Karpas-422 (cell line): ENCODE results near the gene RFX3. TPM values are rescaled to one million over a fixed set of nuclear protein-coding genes. Genes with fewer than 3 reads are reported as not detected.

Experiments
- DNase-seq: peaks from one replicate; pipeline ENCODE4 v3.0.0-alpha.2; 2015
- H2AFZ ChIP-seq: fragments of 200-600 bp; sonication (generic); 2 replicates; pipeline ENCODE4 v1.6.1; 2014; ENCODE audit warnings: antibody characterized with exemption, low read length, mixed read lengths
- H3K27ac ChIP-seq: fragments of 200-600 bp; sonication (generic); 2 replicates; pipeline ENCODE4 v1.5.1; 2014; ENCODE audit warnings: mild to moderate bottlenecking, low read length, moderate library complexity
- H3K27me3 ChIP-seq: fragments of 200-600 bp; sonication (generic); 2 replicates; pipeline ENCODE4 v1.6.1; 2014; ENCODE audit warnings: low read length, mixed read lengths
- H3K36me3 ChIP-seq: fragments of 200-600 bp; sonication (generic); 2 replicates; pipeline ENCODE4 v1.6.1; 2014; ENCODE audit warnings: low read length, mixed read lengths; ENCODE audit not compliant: insufficient read depth
- H3K4me1 ChIP-seq: fragments of 200-600 bp; sonication (generic); 2 replicates; pipeline ENCODE4 v1.6.1; 2014; ENCODE audit warnings: mild to moderate bottlenecking, low read length, mixed read lengths
- H3K4me2 ChIP-seq: fragments of 200-600 bp; sonication (generic); 2 replicates; pipeline ENCODE4 v1.6.1; 2014; ENCODE audit warnings: low read length, low read depth, mild to moderate bottlenecking; ENCODE audit not compliant: poor library complexity, severe bottlenecking
- H3K4me3 ChIP-seq: fragments of 200-600 bp; sonication (generic); 2 replicates; pipeline ENCODE4 v1.5.1; 2014; ENCODE audit warnings: mild to moderate bottlenecking, antibody characterized with exemption, low read length, mixed read lengths
- H3K79me2 ChIP-seq: fragments of 200-600 bp; sonication (generic); 2 replicates; pipeline ENCODE4 v1.6.1; 2014; ENCODE audit warnings: mild to moderate bottlenecking, low read length, mixed read lengths
- H3K9ac ChIP-seq: fragments of 200-600 bp; sonication (generic); 2 replicates; pipeline ENCODE4 v1.6.0; 2014; ENCODE audit warnings: low read length
- H3K9me2 ChIP-seq: fragments of 200-600 bp; sonication (generic), shearing (Covaris generic); replicated peaks from 2 replicates; pipeline ENCODE4 v1.6.0; 2014; ENCODE audit warnings: mild to moderate bottlenecking, low read length, moderate library complexity; ENCODE audit not compliant: insufficient read depth
- H3K9me3 ChIP-seq: fragments of 300-700, 200-600 bp; sonication (generic); 2 replicates; pipeline ENCODE4 v1.6.1; 2014; ENCODE audit warnings: low read length, mixed read lengths
- H4K20me1 ChIP-seq: fragments of 200-600 bp; sonication (generic); 2 replicates; pipeline ENCODE4 v1.6.1; 2014; ENCODE audit warnings: mild to moderate bottlenecking, antibody characterized with exemption, low read length, low read depth; ENCODE audit not compliant: insufficient read depth
- total RNA-seq: library from RNA; depleted of rRNA; stranded (reverse); fragments of >200 nt; shearing (Covaris generic); gene quantifications from 2 replicates; pipeline ENCODE4 v1.2.3, GENCODE V29; 2014; ENCODE audit warnings: low replicate concordance

The RFX3 gene
- total RNA-seq, 1 experiment from 2014 or later, result 24.3 TPM

DNA sequence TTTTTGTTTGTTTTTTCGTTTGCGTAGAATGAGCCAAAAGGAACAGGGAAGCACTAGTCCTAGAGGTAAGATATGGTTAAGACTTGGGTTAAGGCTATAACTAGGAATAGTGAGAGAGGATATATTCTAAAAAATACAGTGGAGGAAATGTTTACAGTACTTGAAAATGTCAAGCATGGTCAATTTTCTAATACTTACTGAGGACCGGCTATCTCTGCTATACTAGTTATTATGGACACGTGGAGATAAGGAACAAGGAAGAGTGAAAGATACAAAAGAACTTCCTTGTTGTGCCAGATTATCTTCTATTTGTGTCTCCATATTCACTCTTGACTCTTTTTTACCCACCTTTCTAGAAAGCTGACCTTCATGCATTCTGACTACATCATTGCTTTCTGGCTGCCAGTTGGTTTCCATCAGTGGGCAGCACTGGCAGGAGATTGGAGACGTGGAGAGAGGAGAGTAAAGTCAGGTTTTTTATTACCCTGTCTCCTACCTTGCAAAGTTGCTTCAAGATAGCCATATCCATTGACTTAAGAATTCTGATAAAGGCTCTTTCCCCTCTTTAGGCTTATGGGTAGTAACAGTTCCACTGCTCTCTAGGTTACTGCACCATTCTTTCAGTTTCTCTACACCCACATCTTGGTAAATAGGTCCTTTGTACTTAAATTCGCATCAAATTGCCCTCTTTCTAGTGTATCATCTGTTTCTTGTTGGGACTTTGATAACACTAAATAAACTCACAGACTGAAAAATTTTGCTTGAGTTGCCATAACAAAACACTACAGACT lies 9.0 kb upstream of the RFX3 start:
- H3K9ac ChIP-seq, result no peak overlapping the region
- H3K9me3 ChIP-seq, result no peaks in the 10 kb centered on the region
- no peak overlapping the region for H3K4me2 ChIP-seq
- peaks cover 5% of the 10 kb centered on the region; the same call in 1 of the 2 replicates for H3K4me1 ChIP-seq
- peak; percentile 41 for DNase-seq
- H2AFZ ChIP-seq, result no peak overlapping the region
- H3K36me3 ChIP-seq, result peaks cover 4% of the 10 kb centered on the region; the same call in 1 of the 2 replicates
- no peaks in the 10 kb centered on the region for H3K27me3 ChIP-seq
- 0 out of 2 replicates have a peak, but pooled peaks cover 3% of the 10 kb centered on the region for H4K20me1 ChIP-seq
- H3K27ac ChIP-seq, result no peak overlapping the region
- H3K9me2 ChIP-seq, result no peaks in the 10 kb centered on the region
- H3K4me3 ChIP-seq, result no peak overlapping the region
- peaks cover 6% of the 10 kb centered on the region for H3K79me2 ChIP-seq

DNA sequence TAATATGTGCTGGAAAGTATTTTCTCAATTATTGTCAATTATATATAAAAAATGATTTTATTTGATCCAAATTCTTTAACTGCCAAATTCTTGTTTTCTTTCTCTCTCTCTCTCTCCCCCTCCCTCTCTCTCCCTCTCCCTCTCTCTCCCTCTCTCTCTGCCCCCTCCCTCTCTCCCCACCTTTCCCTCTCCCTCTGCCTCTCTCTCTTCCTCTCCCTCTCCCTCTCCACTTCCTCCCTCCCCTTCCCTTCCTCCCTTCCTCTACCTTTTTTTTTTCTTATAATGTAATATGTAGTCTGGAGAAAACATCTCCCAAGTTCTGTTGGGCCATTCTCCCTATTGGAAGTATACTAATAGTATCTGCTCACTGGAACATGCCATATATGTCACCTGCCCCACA lies 6.4 kb upstream of the RFX3 start:
- Histone ChIP-seq H3K9me2 (no peaks in the 10 kb centered on the region), H4K20me1 (0 out of 2 replicates have a peak, but pooled peaks cover 8% of the 10 kb centered on the region), H3K27ac (no peak overlapping the region), H2AFZ (no peak overlapping the region), H3K27me3 (no peaks in the 10 kb centered on the region), H3K9me3 (no peaks in the 10 kb centered on the region), H3K79me2 (peaks cover 32% of the 10 kb centered on the region), H3K4me2 (no peak overlapping the region), H3K9ac (no peak overlapping the region), H3K36me3 (peaks cover 21% of the 10 kb centered on the region), H3K4me3 (no peak overlapping the region), H3K4me1 (peaks cover 27% of the 10 kb centered on the region)
- DNase-seq, result no peak

DNA sequence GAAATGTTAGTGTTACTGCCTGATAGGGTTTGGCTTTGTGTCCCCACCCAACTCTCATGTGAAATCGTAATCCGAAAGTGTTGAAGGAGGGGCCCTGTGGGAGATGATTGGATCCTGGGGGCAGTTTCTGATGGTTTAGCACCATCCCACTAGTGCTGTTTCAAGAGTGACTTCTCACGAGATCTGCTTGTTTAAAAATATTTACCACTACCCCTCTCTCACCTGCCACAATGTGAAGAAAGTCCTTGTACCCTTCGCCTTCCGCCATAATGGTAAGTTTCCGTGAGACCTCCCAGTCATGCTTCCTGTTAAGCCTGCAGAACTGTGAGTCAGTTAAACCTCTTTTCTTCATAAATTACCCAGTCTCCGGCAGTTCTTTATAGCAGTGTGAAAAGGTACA lies 2.6 kb upstream of the RFX3 start:
- H3K27me3 ChIP-seq, result no peaks in the 10 kb centered on the region
- no peak overlapping the region for H3K9ac ChIP-seq
- DNase-seq, result no peak
- no peak overlapping the region for H2AFZ ChIP-seq
- peaks cover 62% of the 10 kb centered on the region for H3K79me2 ChIP-seq
- peak overlapping the region; percentile 91 for H3K4me2 ChIP-seq
- no peak overlapping the region for H3K27ac ChIP-seq
- H3K4me3 ChIP-seq, result peak overlapping the region; percentile 17; the same call in 1 of the 2 replicates
- no peaks in the 10 kb centered on the region for H3K9me2 ChIP-seq
- H4K20me1 ChIP-seq, result 0 out of 2 replicates have a peak, but pooled peaks cover 8% of the 10 kb centered on the region
- peaks cover 33% of the 10 kb centered on the region for H3K4me1 ChIP-seq
- H3K9me3 ChIP-seq, result no peaks in the 10 kb centered on the region
- peaks cover 21% of the 10 kb centered on the region for H3K36me3 ChIP-seq

DNA sequence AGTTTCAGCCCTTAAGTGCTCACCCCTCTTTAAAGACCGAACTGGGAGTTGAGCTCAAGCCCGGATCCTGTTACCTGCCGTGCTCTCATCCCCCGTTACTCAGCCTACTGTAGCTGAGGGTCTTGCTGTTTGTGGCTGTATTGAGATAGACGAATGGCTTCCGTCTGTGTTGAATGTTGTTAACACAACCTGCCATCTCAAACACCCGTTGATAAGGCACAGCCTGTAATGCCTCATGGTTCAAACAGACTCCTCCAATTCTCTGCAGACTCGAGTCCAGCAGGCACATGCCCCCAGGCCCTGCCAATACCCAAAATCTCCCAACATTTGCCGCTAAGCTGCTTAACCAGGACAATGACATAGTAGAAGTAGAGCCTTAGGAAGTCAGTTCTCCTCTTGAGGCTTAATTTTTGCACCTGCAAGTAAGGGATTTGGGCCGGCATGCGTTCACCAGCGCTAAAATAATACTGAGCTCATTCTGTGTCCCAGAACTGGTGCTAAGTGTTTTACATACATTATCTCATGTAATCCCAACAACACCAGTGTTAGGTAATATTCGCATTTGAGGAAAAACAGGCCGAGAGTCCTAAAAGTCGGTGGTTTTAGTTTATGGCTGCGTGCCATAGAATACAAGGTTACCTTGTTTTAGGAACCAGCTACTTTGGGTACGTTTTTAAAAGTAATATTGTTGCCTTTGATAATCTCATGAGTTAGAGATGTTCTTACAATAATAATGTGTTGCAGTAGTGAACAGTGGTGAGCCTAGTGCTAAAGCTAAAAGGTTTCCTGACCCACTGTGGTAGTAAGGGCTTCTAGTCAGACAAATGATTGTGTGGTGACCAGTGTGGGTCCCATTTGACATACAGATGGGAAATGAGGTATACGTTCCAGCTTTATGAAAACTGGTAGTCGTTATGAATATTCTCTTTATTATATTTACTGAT lies 1.5 kb upstream of the RFX3 start:
- Histone ChIP-seq H3K27ac (peak overlapping the region; percentile 97), H3K36me3 (peaks cover 18% of the 10 kb centered on the region), H3K9me2 (no peaks in the 10 kb centered on the region), H3K9me3 (no peaks in the 10 kb centered on the region), H3K79me2 (peaks cover 74% of the 10 kb centered on the region), H3K27me3 (no peaks in the 10 kb centered on the region), H3K4me2 (peak overlapping the region; percentile 91), H3K4me1 (peaks cover 45% of the 10 kb centered on the region), H3K9ac (peak overlapping the region; percentile 100), H2AFZ (no peak overlapping the region), H4K20me1 (0 out of 2 replicates have a peak, but pooled peaks cover 8% of the 10 kb centered on the region), H3K4me3 (peak overlapping the region; percentile 98)
- DNase-seq, result peak; percentile 70

DNA sequence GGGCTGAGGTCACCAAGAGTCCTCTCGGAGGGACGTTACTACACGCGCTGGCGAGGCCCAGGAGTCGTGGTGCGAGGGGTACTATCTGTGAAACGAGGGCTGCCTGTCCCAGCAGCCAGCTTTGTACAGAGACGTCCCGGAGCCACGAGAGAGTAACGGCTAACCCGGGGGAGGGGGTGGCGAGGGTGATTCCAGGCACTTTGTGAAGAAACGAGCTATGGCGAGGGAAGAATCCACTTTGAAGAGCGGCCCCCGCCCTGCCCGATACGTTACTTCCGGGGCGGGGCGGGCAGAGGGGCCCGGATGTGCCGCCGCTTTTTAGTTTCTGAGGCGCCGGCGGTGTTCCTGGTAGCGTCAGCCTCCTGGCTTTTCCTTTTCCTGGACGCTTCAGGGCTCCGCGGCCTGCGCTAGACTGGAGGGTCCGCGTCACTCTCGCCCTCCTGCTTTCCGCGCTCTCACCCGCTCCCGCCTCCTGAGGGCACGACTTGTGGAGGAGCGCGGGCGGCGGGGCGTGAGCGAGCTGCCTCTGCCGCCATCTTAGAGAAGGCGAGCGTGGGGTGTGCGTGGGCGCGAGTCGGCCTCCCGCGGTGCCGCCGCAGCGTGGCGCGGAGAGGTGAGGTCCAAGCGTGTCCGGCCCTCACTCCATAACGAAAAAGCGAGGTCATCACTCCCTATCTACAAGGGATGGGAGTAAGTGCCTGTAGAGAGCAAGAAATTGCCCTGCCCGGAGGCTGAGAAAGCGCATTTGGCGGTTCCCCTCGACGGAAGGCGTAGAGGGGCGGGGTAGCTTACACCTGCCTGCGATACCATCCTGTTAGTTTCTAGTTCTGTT lies 580 bp upstream of the RFX3 start:
- no peaks in the 10 kb centered on the region for H3K9me3 ChIP-seq
- H3K27ac ChIP-seq, result peak overlapping the region; percentile 97
- H3K9me2 ChIP-seq, result no peaks in the 10 kb centered on the region
- H4K20me1 ChIP-seq, result 0 out of 2 replicates have a peak, but pooled peaks cover 8% of the 10 kb centered on the region
- peak overlapping the region; percentile 91 for H3K4me2 ChIP-seq
- peaks cover 83% of the 10 kb centered on the region for H3K79me2 ChIP-seq
- H2AFZ ChIP-seq, result peak overlapping the region; percentile 84; the same call in 1 of the 2 replicates
- H3K36me3 ChIP-seq, result peaks cover 18% of the 10 kb centered on the region
- peak overlapping the region; percentile 100 for H3K9ac ChIP-seq
- peak; percentile 96 for DNase-seq
- H3K4me1 ChIP-seq, result peaks cover 54% of the 10 kb centered on the region
- no peaks in the 10 kb centered on the region for H3K27me3 ChIP-seq
- peak overlapping the region; percentile 98 for H3K4me3 ChIP-seq

- Histone ChIP-seq H3K4me2 (peak overlapping the region; percentile 91), H3K4me1 (peaks cover 62% of the 10 kb centered on the region), H4K20me1 (0 out of 2 replicates have a peak, but pooled peaks cover 5% of the 10 kb centered on the region), H3K36me3 (peaks cover 18% of the 10 kb centered on the region), H3K9ac (peak overlapping the region; percentile 100), H2AFZ (peak overlapping the region; percentile 32; the same call in 1 of the 2 replicates), H3K9me3 (no peaks in the 10 kb centered on the region), H3K9me2 (no peaks in the 10 kb centered on the region), H3K4me3 (peak overlapping the region; percentile 98), H3K27ac (peak overlapping the region; percentile 97), H3K27me3 (no peaks in the 10 kb centered on the region), H3K79me2 (peaks cover 90% of the 10 kb centered on the region)
- DNase-seq, result no peak
Measured at GRCh38 chr9:3525096-3525835, 535 bp downstream of the RFX3 start.

- Histone ChIP-seq H3K4me3 (peak overlapping the region; percentile 98; the same call in 1 of the 2 replicates), H3K79me2 (peaks cover 93% of the 10 kb centered on the region)
Measured at GRCh38 chr9:3521966-3522365, 3.8 kb downstream of the RFX3 start.

More at GRCh38 chr9:3521966-3522365, 3.8 kb downstream of the RFX3 start:
- Histone ChIP-seq H2AFZ (no peak overlapping the region), H4K20me1 (no peaks in the 10 kb centered on the region), H3K9me3 (no peaks in the 10 kb centered on the region), H3K27ac (peak overlapping the region; percentile 97), H3K9me2 (no peaks in the 10 kb centered on the region), H3K9ac (peak overlapping the region; percentile 24), H3K27me3 (no peaks in the 10 kb centered on the region), H3K36me3 (no peaks in the 10 kb centered on the region), H3K4me1 (peaks cover 44% of the 10 kb centered on the region), H3K4me2 (peak overlapping the region; percentile 91)
- no peak for DNase-seq
